NCI-H748 (cell line): ENCODE measurements around the gene PDXDC1.
"Not testable (repeated sequence)": the region's sequence is repeated elsewhere in the genome, so short reads cannot be mapped to it uniquely, and the experiment has no call there.

Experiments used
- DNase-seq: peaks from one replicate; lab custom pipeline; 2025; ENCODE audit not compliant: unreplicated experiment; lab: John Stamatoyannopoulos, UW

The PDXDC1 gene

DNA sequence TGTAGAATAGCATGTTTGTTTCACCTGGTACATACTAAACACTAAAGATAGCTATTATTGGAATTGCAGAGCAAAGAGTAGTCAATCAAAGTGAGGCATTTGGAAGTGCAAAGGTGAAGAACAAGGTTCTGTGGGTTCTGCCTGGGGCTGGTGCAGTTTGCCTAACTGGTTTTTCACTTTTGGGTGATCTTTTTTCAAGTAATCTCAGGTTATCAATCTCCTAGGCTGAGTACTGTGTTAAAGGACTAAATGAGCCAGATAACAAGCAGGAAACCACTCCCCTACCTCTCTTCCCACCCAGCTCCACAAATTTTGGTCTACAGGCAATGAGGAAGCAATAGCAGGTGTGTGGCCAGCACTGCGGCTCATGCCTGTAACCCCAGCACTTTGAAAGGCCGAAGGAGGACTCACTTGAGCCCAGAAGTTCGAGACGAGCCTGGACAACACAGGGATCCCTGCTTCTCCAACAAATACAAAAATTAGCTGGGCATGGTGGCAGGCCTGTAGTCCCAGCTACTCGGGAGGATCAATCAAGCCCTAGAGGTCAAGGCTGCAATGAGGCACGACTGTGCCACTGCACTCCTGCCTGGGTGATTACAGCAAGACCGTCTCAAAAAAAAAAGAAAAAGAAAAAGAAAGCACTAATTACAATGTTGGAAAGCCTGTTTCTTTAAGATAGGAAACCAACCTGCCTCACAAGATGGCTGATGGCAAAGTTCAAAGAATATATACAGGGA is 83.0 kb downstream of the PDXDC1 start:
- DNase-seq, result no peak

DNA sequence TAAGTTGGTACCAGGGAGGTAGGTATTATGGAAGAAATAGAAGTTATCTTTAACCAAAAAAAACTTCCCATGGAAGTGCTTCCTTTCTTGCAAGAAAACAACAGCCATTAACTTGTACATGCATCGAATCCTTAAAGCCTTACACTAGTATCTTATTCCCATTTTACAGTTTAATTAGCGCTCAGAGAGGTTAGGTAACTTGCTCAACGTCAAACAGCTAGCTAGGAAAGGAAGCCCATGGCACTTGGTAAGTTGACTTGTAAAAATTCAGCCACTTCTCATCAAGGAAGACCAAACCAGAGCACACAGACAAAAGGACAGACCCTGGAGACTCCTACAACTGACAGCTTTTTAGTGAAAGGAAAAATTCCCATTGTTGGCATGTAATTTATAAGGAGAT is 84.5 kb downstream of the PDXDC1 start:
- no peak for DNase-seq

DNA sequence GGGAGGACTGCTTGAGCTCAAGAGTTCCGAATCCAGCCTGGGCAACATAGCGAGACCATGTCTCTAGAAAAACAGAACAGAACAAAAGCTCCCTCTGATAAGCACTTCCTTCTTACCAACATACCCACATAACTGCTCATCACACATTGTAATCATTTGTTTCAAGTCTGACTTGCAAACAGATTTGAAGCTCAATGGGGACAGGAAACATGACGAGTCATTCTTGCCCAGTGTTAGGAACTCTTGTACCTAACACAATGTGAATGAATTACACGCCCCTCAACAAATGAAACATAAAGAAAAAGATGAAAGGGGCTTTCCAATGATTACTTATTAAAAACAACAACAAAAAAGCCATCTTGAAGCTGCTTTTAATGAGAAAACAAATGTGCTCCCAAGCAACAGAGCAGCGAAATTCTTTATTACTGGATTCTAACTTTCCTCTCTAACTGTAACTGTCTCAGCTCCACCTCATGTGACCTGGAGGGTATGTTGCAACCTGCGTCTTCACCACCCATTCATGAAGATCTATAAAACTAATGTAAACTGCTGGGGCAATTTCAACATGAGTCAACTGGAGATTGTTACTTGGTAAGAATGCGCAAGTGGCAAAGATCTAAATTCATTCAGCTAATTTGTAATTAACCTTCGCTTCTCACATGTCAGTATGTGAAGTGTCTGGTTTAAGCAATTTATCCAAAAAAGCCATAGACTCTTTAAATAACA is 87.4 kb downstream of the PDXDC1 start:
- not testable (repeated sequence) for DNase-seq

DNA sequence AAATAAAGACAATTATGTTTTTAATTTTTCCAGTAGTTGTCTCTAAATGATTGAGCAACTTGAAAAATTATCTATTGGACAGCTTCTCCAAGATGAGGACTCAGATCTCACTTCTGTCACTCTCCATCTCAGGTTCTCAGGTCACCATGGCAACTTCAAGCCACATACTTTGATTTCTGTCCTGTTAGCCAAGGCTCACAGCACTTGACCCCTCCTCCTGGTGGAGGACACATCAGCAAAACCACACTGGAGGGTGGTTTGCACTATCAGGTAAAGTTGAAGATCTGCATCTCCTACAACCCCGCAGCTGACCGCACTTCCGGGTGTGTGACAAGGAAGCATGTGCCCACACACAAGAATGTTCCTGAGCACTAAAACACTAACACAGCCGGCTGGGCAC is 91.1 kb downstream of the PDXDC1 start:
- not testable (repeated sequence) for DNase-seq

DNA sequence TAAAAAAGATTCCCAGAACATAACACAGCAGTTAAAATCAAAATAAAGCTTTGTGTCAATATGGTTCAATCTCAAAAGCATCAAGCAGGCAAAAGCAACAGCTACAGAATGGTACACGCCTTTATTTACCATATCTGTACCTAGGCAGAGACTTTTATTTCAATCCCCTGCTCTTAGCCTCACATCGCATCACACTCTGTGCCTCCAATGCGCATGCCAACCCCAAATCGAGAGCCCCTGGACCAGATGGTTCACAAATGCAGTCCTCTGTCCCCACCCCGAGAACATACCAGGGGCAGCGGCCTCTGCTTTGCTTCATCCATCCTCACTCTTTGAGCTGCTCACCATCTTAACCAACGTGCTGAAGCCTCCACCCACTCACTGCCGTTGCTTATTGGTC is 91.9 kb downstream of the PDXDC1 start:
- DNase-seq, result not testable (repeated sequence)

DNA sequence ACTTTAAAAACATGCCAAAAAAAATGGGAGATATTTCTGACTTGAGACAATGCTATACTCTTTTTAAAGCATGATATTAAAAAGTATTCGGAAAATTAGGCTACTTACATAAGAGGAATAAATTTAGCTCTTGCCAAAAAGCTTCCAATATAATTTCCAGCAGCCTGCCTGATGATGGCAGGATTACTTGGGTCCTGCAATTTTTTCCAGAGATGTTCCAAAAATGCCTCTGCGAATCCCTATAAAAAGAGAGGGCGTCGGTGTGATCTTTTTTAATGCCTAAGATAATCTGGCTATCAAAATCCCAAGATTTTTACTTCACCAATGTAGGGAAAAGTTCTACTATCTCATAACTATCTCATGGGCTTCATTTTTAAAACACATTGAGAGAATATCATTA is 96.2 kb downstream of the PDXDC1 start:
- not testable (repeated sequence) for DNase-seq

- not testable (repeated sequence) for DNase-seq
These were observed 97.3 kb downstream of the PDXDC1 start for GRCh38 chr16:15071916-15072769.

- no peak for DNase-seq
These were observed 98.3 kb downstream of the PDXDC1 start for GRCh38 chr16:15073101-15073500.

- DNase-seq, result not testable (repeated sequence)
These were observed 101.3 kb downstream of the PDXDC1 start for GRCh38 chr16:15076161-15076560.

GRCh38 chr16:15080883-15081282 is 106.1 kb downstream of the PDXDC1 start:
- not testable (repeated sequence) for DNase-seq

GRCh38 chr16:15082788-15083187 is 108.0 kb downstream of the PDXDC1 start:
- DNase-seq, result not testable (repeated sequence)

- not testable (repeated sequence) for DNase-seq
These were observed 115.9 kb downstream of the PDXDC1 start for GRCh38 chr16:15090663-15091269.

GRCh38 chr16:15093571-15093954 is 118.7 kb downstream of the PDXDC1 start:
- DNase-seq, result not testable (repeated sequence)

- peak; percentile 92 for DNase-seq
These were observed 119.4 kb downstream of the PDXDC1 start, which contains the start of gene RRN3 for GRCh38 chr16:15093955-15094827. TSS of gene RRN3 (minus strand) at chr16:15094272. CDS start at chr16:15094233, 39 bp downstream.

DNA sequence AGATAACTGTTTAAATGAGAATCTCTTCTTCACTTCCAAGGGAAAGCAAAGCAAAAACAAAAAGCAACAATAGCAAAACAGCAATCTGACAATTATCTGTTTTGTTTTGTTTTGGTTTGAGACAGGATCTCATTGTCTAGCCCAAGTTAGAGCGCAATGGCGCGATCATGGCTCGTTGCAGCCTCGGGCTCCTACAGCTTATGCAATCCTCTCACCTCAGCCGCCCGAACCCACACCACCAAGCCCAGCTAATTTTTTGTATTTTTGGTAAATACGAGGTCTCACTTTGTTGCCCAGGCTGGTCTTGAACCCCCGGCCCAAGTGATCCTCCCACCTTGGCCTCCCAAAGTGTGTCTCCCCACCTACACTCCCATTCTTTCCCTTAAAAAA is 121.8 kb downstream of the PDXDC1 start:
- DNase-seq, result not testable (repeated sequence)

DNA sequence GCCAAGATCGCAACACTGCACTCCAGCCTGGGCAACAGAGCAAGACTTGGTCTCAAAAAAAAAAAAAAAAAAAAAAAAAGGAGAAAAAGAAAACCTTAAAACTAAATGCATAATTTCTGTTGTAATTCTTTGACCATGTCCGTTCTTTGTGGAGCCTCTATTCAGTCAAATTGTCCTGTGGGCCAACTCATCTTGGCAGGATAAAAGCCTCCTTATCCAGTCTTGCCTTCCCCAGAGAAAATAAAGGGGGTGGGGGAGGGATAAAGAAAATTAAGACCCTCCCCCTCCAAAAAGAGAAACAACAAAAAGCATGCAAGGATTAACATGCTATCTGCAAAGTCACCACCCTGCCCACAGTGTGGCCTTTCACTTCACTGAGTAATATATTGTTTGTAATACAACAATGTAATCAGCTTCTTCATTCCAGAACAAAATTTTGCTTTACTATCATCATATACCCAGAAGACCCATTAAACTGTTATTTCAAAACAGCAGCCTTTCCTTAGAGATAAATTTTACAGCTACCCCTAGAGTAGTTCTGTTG is 124.6 kb downstream of the PDXDC1 start:
- DNase-seq, result not testable (repeated sequence)

DNA sequence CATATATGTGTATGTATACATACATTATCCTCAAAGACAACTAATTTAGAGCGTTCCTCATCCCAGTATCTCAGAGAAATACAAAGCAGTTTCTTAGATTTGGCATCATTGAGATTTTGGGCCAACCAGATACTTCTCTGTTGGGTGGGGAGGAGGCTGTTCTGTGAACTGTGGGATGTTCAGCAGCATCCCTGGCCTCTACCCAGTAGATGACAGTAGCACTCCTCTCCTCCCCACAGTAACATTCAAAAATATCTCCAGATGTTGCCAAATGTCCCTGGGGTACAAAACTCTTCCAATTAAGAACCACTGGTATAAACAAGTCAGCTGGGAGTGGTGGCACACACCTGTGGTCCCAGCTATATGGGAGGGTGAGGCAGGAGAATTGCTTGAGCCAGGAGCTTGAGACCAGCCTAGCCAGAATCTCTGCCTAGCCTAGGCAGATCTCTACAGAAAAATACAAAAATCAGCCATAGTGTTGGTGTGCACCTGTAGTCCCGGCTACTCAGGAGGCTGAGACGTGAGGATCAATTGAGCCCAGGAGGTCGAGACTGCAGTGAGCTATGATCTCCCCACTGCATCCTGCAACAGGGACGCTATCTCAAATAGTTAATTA is 125.7 kb downstream of the PDXDC1 start:
- not testable (repeated sequence) for DNase-seq

GRCh38 chr16:15127641-15128425 is 153.0 kb downstream of the PDXDC1 start:
- not testable (repeated sequence) for DNase-seq
